NCI-H1092 treated with DMSO at 0.1 percent for 48 hours (cell line): Measurements from ENCODE around the gene MIB2.
"Not testable (repeated sequence)": the region's sequence is repeated elsewhere in the genome, so short reads cannot be mapped to it uniquely, and the experiment has no call there.

ENCODE experiments used
- DNase-seq: peaks from one replicate; lab custom pipeline; 2025; lab: John Stamatoyannopoulos, UW

Gene MIB2

GRCh38 chr1:1615256-1616044, at the start of gene MIB2:
Gene MIB2 (plus strand): TSS chr1:1615500. CDS start chr1:1623453, 7,953 bp downstream.
- DNase-seq = peak; percentile 90

GRCh38 chr1:1567152-1567875, 48.0 kb upstream of the MIB2 start:
- no peak for DNase-seq

- DNase-seq = no peak
Observed at GRCh38 chr1:1567891-1568291, 47.4 kb upstream of the MIB2 start.

- no peak for DNase-seq
Observed at GRCh38 chr1:1569341-1569740, 46.0 kb upstream of the MIB2 start.

GRCh38 chr1:1573843-1574720, 41.2 kb upstream of the MIB2 start:
- peak; percentile 64 for DNase-seq

- peak; percentile 72 for DNase-seq
Observed at GRCh38 chr1:1574721-1575537, 40.4 kb upstream of the MIB2 start, which contains the start of gene SSU72. Gene SSU72 (minus strand): TSS chr1:1574863. CDS start chr1:1574557, 306 bp downstream.

GRCh38 chr1:1577367-1578011, 37.8 kb upstream of the MIB2 start:
- no peak for DNase-seq

GRCh38 chr1:1578371-1578940, 36.8 kb upstream of the MIB2 start:
- no peak for DNase-seq

- DNase-seq = no peak
Observed at GRCh38 chr1:1582585-1583346, 32.5 kb upstream of the MIB2 start.

GRCh38 chr1:1583347-1584010, 31.8 kb upstream of the MIB2 start:
- no peak for DNase-seq

GRCh38 chr1:1591452-1591851, 23.8 kb upstream of the MIB2 start:
- DNase-seq = no peak

GRCh38 chr1:1593834-1594601, 21.3 kb upstream of the MIB2 start:
- no peak for DNase-seq

GRCh38 chr1:1594602-1595260, 20.6 kb upstream of the MIB2 start:
- DNase-seq = no peak

GRCh38 chr1:1595341-1595740, 20.0 kb upstream of the MIB2 start:
- DNase-seq = not testable (repeated sequence)

- DNase-seq = no peak
Observed at GRCh38 chr1:1596493-1597274, 18.6 kb upstream of the MIB2 start.

- DNase-seq = no peak
Observed at GRCh38 chr1:1597275-1597930, 17.9 kb upstream of the MIB2 start.
